HepG2 (cell line): ENCODE results near the gene SLC4A5. TPM values are rescaled to one million over a fixed set of nuclear protein-coding genes. Genes with fewer than 3 reads are reported as not detected.

Experiments
- ATAC-seq: fragments of 200-7000 bp; cut with Tn5 transposase; 3 replicates; pipeline ENCODE4 v1.9.1; 2020; ENCODE audit warnings: mild to moderate bottlenecking, moderate library complexity
- BruUV-seq: library from RNA; stranded (reverse); fragments of 400-500 nt; replicated peaks from 2 replicates; lab custom pipeline; 2021; lab: Mats Ljungman, UMichigan
- CTCF ChIA-PET: fragments of 300-600 bp; formaldehyde crosslinking; extraction: SDS; loops from one replicate; lab custom pipeline; 2021; ENCODE audit warnings: low total read pairs, inconsistent platforms, low intra/inter-chr PET ratio; lab: Yijun Ruan, JAX
- POLR2A ChIA-PET: fragments of 350-600 bp; sonication (Branson Sonifier 250); formaldehyde crosslinking; loops from one replicate; lab custom pipeline; 2020; ENCODE audit warnings: antibody characterized with exemption, inconsistent platforms; lab: Yijun Ruan, JAX
- DNase-seq: peaks from one replicate; pipeline ENCODE4 v3.0.0-alpha.2; 2015; ENCODE audit warnings: low spot score
- FAIRE-seq: peaks from 3 replicates; lab custom pipeline; 2011; peaks lifted over from hg19 to GRCh38; lab: Jason Lieb, UNC
- H2AFZ ChIP-seq: one replicate; pipeline ENCODE4 v1.6.1; 2011; ENCODE audit warnings: low read length, inconsistent platforms
- H3K27ac ChIP-seq: fragments of 300-600 bp; 3 replicates; pipeline ENCODE4 v1.8.0; 2011; ENCODE audit warnings: mixed run types, mild to moderate bottlenecking, mixed read lengths, low read length, inconsistent platforms; ENCODE audit not compliant: insufficient read depth; ENCODE audit errors: extremely low read length
- H3K27me3 ChIP-seq, 2 experiments: fragments of 200-600 bp in 1 of 2; 2 replicates in 1 of 2; 3 replicates in 1 of 2; pipeline versions ENCODE4 v1.6.0 to v1.8.0; 2011; ENCODE audit warnings: low read length in 2 of 2, mild to moderate bottlenecking in 2 of 2, moderate library complexity in 2 of 2, inconsistent platforms in 1 of 2; ENCODE audit not compliant: insufficient read depth in 2 of 2, control insufficient read depth in 1 of 2
- H3K36me3 ChIP-seq, 2 experiments: fragments of 200-600 bp in 1 of 2; replicated peaks in 1 of 2; 2 replicates in 1 of 2; 3 replicates in 1 of 2; pipeline versions ENCODE4 v1.5.1 to v1.8.0; 2011; ENCODE audit warnings: low read length in 2 of 2, inconsistent platforms in 1 of 2; ENCODE audit not compliant: insufficient read depth in 2 of 2, control insufficient read depth in 1 of 2
- H3K4me1 ChIP-seq: 2 replicates; pipeline ENCODE4 v1.5.1; 2012; ENCODE audit warnings: low read length, inconsistent platforms; ENCODE audit not compliant: insufficient read depth
- H3K4me2 ChIP-seq: 2 replicates; pipeline ENCODE4 v1.6.0; 2011; ENCODE audit warnings: low read depth, low read length, inconsistent platforms
- H3K4me3 ChIP-seq, 3 experiments: fragments of 200-600 bp in 1 of 3; sonication (generic), shearing (Covaris generic) in 1 of 3; replicated peaks in 1 of 3; 2 replicates each; pipeline ENCODE4 v1.5.1; 2011 to 2016; ENCODE audit warnings: low read length in 3 of 3, inconsistent platforms in 2 of 3, low read depth in 2 of 3, mild to moderate bottlenecking in 2 of 3, control low read depth in 1 of 3, mixed read lengths in 1 of 3; ENCODE audit not compliant: insufficient read depth in 1 of 3
- H3K79me2 ChIP-seq: one replicate; pipeline ENCODE4 v1.6.1; 2011; ENCODE audit warnings: low read length, inconsistent platforms; ENCODE audit not compliant: insufficient read depth
- H3K9ac ChIP-seq: 2 replicates; pipeline ENCODE4 v1.6.0; 2011; ENCODE audit warnings: mild to moderate bottlenecking, low read depth, low read length, inconsistent platforms; ENCODE audit not compliant: insufficient read depth
- H3K9me3 ChIP-seq: 2 replicates; pipeline ENCODE4 v1.5.1; 2012; ENCODE audit warnings: mild to moderate bottlenecking, low read length
- H4K20me1 ChIP-seq: 2 replicates; pipeline ENCODE4 v1.6.0; 2011; ENCODE audit warnings: inconsistent platforms, mild to moderate bottlenecking, low read length, moderate library complexity; ENCODE audit not compliant: insufficient read depth
- ATAD3A ChIP-seq: sonication (generic); formaldehyde crosslinking; IDR thresholded peaks from 2 replicates; pipeline ENCODE4 v1.4.0; 2020; ENCODE audit warnings: missing genetic modification reagents
- DPF2 ChIP-seq: sonication (generic); formaldehyde crosslinking; IDR thresholded peaks from 2 replicates; pipeline ENCODE4 v1.4.0; 2020; ENCODE audit warnings: mild to moderate bottlenecking, low read depth, missing genetic modification reagents, borderline replicate concordance
- HMG20B ChIP-seq: conservative IDR thresholded peaks from 2 replicates; pipeline ENCODE4 v1.6.1; 2016; ENCODE audit warnings: missing genetic modification reagents, missing compliant biosample characterization
- JUNB ChIP-seq: sonication (generic); formaldehyde crosslinking; IDR thresholded peaks from 2 replicates; pipeline ENCODE4 v1.8.0; 2022; ENCODE audit warnings: missing genetic modification reagents, mild to moderate bottlenecking, borderline replicate concordance
- MEIS1 ChIP-seq: sonication (generic); formaldehyde crosslinking; IDR thresholded peaks from 2 replicates; pipeline ENCODE4 v1.9.0; 2021; ENCODE audit warnings: mild to moderate bottlenecking, missing genetic modification reagents, moderate library complexity, borderline replicate concordance
- TSC22D2 ChIP-seq: sonication (generic); formaldehyde crosslinking; IDR thresholded peaks from 2 replicates; pipeline ENCODE4 v1.5.1; 2020; ENCODE audit warnings: missing genetic modification reagents, mild to moderate bottlenecking, borderline replicate concordance
- ZBTB20 ChIP-seq: sonication (generic); formaldehyde crosslinking; IDR thresholded peaks from 2 replicates; pipeline ENCODE4 v1.8.1; 2023; ENCODE audit warnings: missing genetic modification reagents, low read depth, mild to moderate bottlenecking, borderline replicate concordance
- ZNF530 ChIP-seq: sonication (generic); formaldehyde crosslinking; IDR thresholded peaks from 2 replicates; pipeline ENCODE4 v1.5.0; 2020; ENCODE audit warnings: low read depth, mild to moderate bottlenecking, missing genetic modification reagents
- ZXDC ChIP-seq: sonication (generic); formaldehyde crosslinking; IDR thresholded peaks from 2 replicates; pipeline ENCODE4 v1.5.0; 2020; ENCODE audit warnings: mild to moderate bottlenecking, missing genetic modification reagents
- WGBS: methylation state at CpG from one replicate; pipeline ENCODE4 v1.1.6; 2017; ENCODE audit warnings: low lambda C conversion rate; 5-methylcytosine and 5-hydroxymethylcytosine counted together
- in situ Hi-C: cut with HindIII; loops from 2 replicates; pipeline ENCODE4 v1.10.0; 2017; ENCODE audit warnings: low pct_unique_long_range_greater_than_20kb; ENCODE audit not compliant: extremely low pct_ligation_motif_present
- intact Hi-C: fragments of 100-400 bp; cut with micrococcal nuclease; formaldehyde crosslinking; loops from one replicate; pipeline ENCODE4 v1.10.0; 2022; ENCODE audit not compliant: unreplicated experiment
- polyA plus RNA-seq, 8 experiments: library from polyadenylated mRNA; depleted of rRNA in 3 of 8; stranded (reverse) in 7 of 8; unstranded in 1 of 8; fragments of >200 nt; fragmentation: Illumina TruSeq in 4 of 8; extraction: Trizol in 4 of 8; gene quantifications; 2 replicates each; pipeline versions ENCODE4 v1.2.1 to v1.2.3, GENCODE V29; 2011 to 2016; ENCODE audit warnings: low read depth in 4 of 8, missing spikeins in 1 of 8, mixed read lengths in 1 of 8; ENCODE audit not compliant: insufficient read depth in 1 of 8
- total RNA-seq, 5 experiments: library from RNA; depleted of rRNA; stranded (reverse); fragments of >200 nt; fragmentation: Illumina TruSeq; extraction: Trizol; gene quantifications; 2 replicates each; pipeline ENCODE4 v1.2.3, GENCODE V29; 2016; ENCODE audit warnings: low read depth in 1 of 5
- TF ChIP-seq, protein P1 (sequence below): sonication (generic); formaldehyde crosslinking; IDR thresholded peaks from 2 replicates; pipeline ENCODE4 v1.5.1; 2020; ENCODE audit warnings: missing genetic modification reagents, mild to moderate bottlenecking, borderline replicate concordance
- TF ChIP-seq, protein P2 (sequence below): sonication (generic); formaldehyde crosslinking; IDR thresholded peaks from 2 replicates; pipeline ENCODE4 v1.8.1; 2023; ENCODE audit warnings: mild to moderate bottlenecking, moderate library complexity, missing genetic modification reagents
- TF ChIP-seq, protein P3 (sequence below): sonication (generic); formaldehyde crosslinking; IDR thresholded peaks from 2 replicates; pipeline ENCODE4 v1.8.1; 2023; ENCODE audit warnings: mild to moderate bottlenecking, inconsistent platforms, moderate library complexity, missing genetic modification reagents, borderline replicate concordance

SLC4A5 gene
- total and polyA plus RNA-seq, 2 of the 13 experiments (the other 11 are each of a cell fraction or from before 2014, with no cell fraction given), result 0.50 TPM; not detected in 1

GRCh38 chr2:74328573-74328972, 14.6 kb downstream of the SLC4A5 start:
- CTCF ChIA-PET, result no interaction called here
- no peak for FAIRE-seq

More at GRCh38 chr2:74328573-74328972, 14.6 kb downstream of the SLC4A5 start:
- in situ Hi-C loops (no loop called here), intact Hi-C loops (no loop called here)
- TF ChIP-seq, protein P1, sequence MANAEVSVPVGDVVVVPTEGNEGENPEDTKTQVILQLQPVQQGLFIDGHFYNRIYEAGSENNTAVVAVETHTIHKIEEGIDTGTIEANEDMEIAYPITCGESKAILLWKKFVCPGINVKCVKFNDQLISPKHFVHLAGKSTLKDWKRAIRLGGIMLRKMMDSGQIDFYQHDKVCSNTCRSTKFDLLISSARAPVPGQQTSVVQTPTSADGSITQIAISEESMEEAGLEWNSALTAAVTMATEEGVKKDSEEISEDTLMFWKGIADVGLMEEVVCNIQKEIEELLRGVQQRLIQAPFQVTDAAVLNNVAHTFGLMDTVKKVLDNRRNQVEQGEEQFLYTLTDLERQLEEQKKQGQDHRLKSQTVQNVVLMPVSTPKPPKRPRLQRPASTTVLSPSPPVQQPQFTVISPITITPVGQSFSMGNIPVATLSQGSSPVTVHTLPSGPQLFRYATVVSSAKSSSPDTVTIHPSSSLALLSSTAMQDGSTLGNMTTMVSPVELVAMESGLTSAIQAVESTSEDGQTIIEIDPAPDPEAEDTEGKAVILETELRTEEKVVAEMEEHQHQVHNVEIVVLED (CRISPR knock-in tag), result no peak
- TF ChIP-seq, protein P2, sequence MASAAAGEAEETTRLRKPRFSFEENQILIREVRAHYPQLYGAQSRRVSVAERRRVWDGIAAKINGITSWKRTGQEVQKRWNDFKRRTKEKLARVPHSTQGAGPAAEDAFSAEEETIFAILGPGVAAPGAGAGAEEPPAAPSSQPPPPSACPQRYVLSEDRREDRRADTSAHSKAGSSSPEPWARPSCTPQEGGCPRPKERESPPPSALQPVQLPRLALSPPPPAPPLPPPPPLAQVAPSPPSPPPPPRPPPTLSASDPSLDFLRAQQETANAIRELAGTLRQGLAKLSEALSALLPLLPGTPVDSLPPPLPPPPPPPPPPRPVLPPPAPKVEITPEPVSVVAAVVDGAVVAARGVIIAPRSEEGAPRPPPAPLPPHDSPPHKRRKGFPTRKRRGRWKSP, result no peak
- no peak for TF ChIP-seq ZXDC (CRISPR knock-in tag)
- no peak for TF ChIP-seq ZNF530 (CRISPR knock-in tag)
- no peak for TF ChIP-seq MEIS1 (CRISPR knock-in tag)
- TF ChIP-seq HMG20B, result no peak
- TF ChIP-seq TSC22D2 (CRISPR knock-in tag), result no peak
- no peak for TF ChIP-seq DPF2 (CRISPR knock-in tag)
- TF ChIP-seq JUNB (CRISPR knock-in tag), result no peak
- TF ChIP-seq ZBTB20 (CRISPR knock-in tag), result no peak
- no peak for TF ChIP-seq ATAD3A (CRISPR knock-in tag)
- TF ChIP-seq, protein P3, sequence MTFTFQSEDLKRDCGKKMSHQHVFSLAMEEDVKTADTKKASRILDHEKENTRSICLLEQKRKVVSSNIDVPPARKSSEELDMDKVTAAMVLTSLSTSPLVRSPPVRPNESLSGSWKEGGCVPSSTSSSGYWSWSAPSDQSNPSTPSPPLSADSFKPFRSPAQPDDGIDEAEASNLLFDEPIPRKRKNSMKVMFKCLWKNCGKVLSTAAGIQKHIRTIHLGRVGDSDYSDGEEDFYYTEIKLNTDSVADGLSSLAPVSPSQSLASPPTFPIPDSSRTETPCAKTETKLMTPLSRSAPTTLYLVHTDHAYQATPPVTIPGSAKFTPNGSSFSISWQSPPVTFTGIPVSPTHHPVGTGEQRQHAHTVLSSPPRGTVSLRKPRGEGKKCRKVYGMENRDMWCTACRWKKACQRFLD (CRISPR knock-in tag), result no peak
- Histone ChIP-seq H3K36me3 (no peaks in the 10 kb centered on the region), H3K9me3 (no peaks in the 10 kb centered on the region), H2AFZ (no peak overlapping the region), H3K79me2 (no peaks in the 10 kb centered on the region), H3K4me1 (no peaks in the 10 kb centered on the region), H3K4me3 (no peak overlapping the region), H3K27me3 (no peaks in the 10 kb centered on the region), H3K4me2 (no peak overlapping the region), H3K27ac (no peak overlapping the region), H4K20me1 (no peaks in the 10 kb centered on the region), H3K9ac (no peak overlapping the region)
- POLR2A ChIA-PET, result no interaction called here
- DNase-seq (no peak), ATAC-seq (no peak)
- WGBS, result 21% methylated on average over 2 of the region's 2 CpGs
- BruUV-seq, result no TSS peak
